Thyroid gland (tissue), 4 donors: ENCODE data around the gene KY.

Experiments
- CTCF ChIP-seq, 6 experiments: fragments of 200-600 bp in 3 of 6; fragments of 450-650 bp in 3 of 6; sonication (generic) in 3 of 6; IDR thresholded peaks; one replicate each; pipeline ENCODE4 v1.5.1; 2016 to 2019; ENCODE audit warnings: antibody characterized with exemption in 6 of 6, mild to moderate bottlenecking in 2 of 6, inconsistent platforms in 1 of 6, moderate library complexity in 1 of 6
- POLR2A ChIP-seq, 2 donors: fragments of 450-650 bp; IDR thresholded peaks; one replicate each; pipeline ENCODE4 v1.6.1; 2017; ENCODE audit warnings: antibody characterized with exemption in 2 of 2, mild to moderate bottlenecking in 2 of 2, moderate library complexity in 1 of 2

GRCh38 chr3:134576831-134577230 is 74.0 kb downstream of the KY start:
- TF ChIP-seq POLR2A (IDR thresholded peaks at IDR 0.05) (no peak), CTCF (IDR thresholded peaks at IDR 0.05) (no peak)
